Ishikawa (cell line): ENCODE data around the gene PHKA2.

Source experiments
- CEBPB ChIP-seq: IDR thresholded peaks from 2 replicates; pipeline ENCODE4 v1.6.1; 2012
- CREB1 ChIP-seq: IDR thresholded peaks from 2 replicates; pipeline ENCODE4 v1.6.1; 2012; ENCODE audit warnings: low read depth
- EGR1 ChIP-seq: IDR thresholded peaks from 2 replicates; pipeline ENCODE4 v1.6.1; 2012
- EP300 ChIP-seq: IDR thresholded peaks from 2 replicates; pipeline ENCODE4 v1.6.1; 2012; ENCODE audit warnings: borderline replicate concordance
- FOXM1 ChIP-seq: IDR thresholded peaks from 2 replicates; pipeline ENCODE4 v1.6.1; 2012; ENCODE audit warnings: low read depth, borderline replicate concordance
- NFIC ChIP-seq: IDR thresholded peaks from 2 replicates; pipeline ENCODE4 v1.6.1; 2012
- RAD21 ChIP-seq: IDR thresholded peaks from 2 replicates; pipeline ENCODE4 v1.6.1; 2012; ENCODE audit warnings: low read depth
- TAF1 ChIP-seq: IDR thresholded peaks from 2 replicates; pipeline ENCODE4 v1.6.1; 2012; ENCODE audit warnings: low read depth, mild to moderate bottlenecking
- TCF12 ChIP-seq: IDR thresholded peaks from 2 replicates; pipeline ENCODE4 v1.6.1; 2012; ENCODE audit warnings: low read depth
- TEAD4 ChIP-seq: IDR thresholded peaks from 2 replicates; pipeline ENCODE4 v1.6.1; 2012
- YY1 ChIP-seq: IDR thresholded peaks from 2 replicates; pipeline ENCODE4 v1.6.1; 2012; ENCODE audit warnings: low read depth
- ZBTB7A ChIP-seq: IDR thresholded peaks from 2 replicates; pipeline ENCODE4 v1.6.1; 2012; ENCODE audit warnings: low read depth
- TF ChIP-seq, protein P1 (sequence below): IDR thresholded peaks from 2 replicates; pipeline ENCODE4 v1.6.1; 2012; ENCODE audit warnings: low read depth, mild to moderate bottlenecking
- TF ChIP-seq, protein P2 (sequence below): IDR thresholded peaks from 2 replicates; pipeline ENCODE4 v1.6.1; 2012

DNA sequence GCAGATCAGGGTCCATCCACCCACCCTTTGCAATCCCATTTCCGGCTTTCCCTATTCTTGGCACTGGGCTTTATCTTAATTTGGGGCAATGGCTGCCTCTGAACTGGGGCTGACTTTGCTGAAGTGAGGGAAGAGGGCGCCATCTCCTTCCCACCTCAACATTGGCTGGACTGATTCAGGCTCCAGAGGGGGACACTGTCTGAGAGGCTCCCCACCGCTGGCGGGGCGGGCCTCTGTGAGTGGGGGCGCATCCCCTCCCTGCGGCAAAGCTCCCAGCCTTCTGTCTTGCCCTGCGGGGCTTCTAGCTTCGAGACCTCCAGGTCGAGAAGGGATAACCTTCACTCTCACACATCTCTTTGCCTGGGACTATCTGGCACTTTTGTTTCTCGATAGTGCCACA lies 85.8 kb downstream of the PHKA2 start:
- TF ChIP-seq YY1 (no peak), NFIC (no peak), EP300 (no peak), EGR1 (no peak), ZBTB7A (no peak), TEAD4 (no peak), CEBPB (no peak), RAD21 (no peak), TAF1 (no peak), CREB1 (no peak), FOXM1 (no peak), TCF12 (no peak)
- TF ChIP-seq, protein P1, sequence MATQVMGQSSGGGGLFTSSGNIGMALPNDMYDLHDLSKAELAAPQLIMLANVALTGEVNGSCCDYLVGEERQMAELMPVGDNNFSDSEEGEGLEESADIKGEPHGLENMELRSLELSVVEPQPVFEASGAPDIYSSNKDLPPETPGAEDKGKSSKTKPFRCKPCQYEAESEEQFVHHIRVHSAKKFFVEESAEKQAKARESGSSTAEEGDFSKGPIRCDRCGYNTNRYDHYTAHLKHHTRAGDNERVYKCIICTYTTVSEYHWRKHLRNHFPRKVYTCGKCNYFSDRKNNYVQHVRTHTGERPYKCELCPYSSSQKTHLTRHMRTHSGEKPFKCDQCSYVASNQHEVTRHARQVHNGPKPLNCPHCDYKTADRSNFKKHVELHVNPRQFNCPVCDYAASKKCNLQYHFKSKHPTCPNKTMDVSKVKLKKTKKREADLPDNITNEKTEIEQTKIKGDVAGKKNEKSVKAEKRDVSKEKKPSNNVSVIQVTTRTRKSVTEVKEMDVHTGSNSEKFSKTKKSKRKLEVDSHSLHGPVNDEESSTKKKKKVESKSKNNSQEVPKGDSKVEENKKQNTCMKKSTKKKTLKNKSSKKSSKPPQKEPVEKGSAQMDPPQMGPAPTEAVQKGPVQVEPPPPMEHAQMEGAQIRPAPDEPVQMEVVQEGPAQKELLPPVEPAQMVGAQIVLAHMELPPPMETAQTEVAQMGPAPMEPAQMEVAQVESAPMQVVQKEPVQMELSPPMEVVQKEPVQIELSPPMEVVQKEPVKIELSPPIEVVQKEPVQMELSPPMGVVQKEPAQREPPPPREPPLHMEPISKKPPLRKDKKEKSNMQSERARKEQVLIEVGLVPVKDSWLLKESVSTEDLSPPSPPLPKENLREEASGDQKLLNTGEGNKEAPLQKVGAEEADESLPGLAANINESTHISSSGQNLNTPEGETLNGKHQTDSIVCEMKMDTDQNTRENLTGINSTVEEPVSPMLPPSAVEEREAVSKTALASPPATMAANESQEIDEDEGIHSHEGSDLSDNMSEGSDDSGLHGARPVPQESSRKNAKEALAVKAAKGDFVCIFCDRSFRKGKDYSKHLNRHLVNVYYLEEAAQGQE, result no peak
- TF ChIP-seq, protein P2, sequence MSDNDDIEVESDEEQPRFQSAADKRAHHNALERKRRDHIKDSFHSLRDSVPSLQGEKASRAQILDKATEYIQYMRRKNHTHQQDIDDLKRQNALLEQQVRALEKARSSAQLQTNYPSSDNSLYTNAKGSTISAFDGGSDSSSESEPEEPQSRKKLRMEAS, result no peak
